Right lobe of liver (tissue), 6 donors: Measurements from ENCODE around the gene ATF4. TPM values are rescaled to one million over a fixed set of nuclear protein-coding genes. Genes with fewer than 3 reads are reported as not detected.

ENCODE experiments used
- ATAC-seq, 4 donors: fragments of 200-7000 bp; cut with Tn5 transposase; one replicate each; pipeline ENCODE4 v1.9.1; 2020; ENCODE audit warnings: mild to moderate bottlenecking in 4 of 4, moderate library complexity in 4 of 4
- DNase-seq, 3 donors: peaks; one replicate each; pipeline ENCODE4 v3.0.0-alpha.2; 2020
- H3K27ac ChIP-seq, 3 donors: fragments of 200-600 bp; one replicate each; pipeline ENCODE4 v1.8.0; 2022
- H3K27me3 ChIP-seq, 2 donors: fragments of 200-600 bp; one replicate each; pipeline ENCODE4 v1.8.0; 2022
- H3K36me3 ChIP-seq, 4 donors: fragments of 200-600 bp; sonication (generic) in 1 of 4; one replicate each; pipeline versions ENCODE4 v1.5.1 to v1.8.0; 2017 to 2022; ENCODE audit warnings: control low read depth in 1 of 4
- H3K4me1 ChIP-seq, 4 donors: fragments of 200-600 bp; sonication (generic) in 1 of 4; one replicate each; pipeline versions ENCODE4 v1.5.1 to v1.8.0; 2017 to 2022; ENCODE audit warnings: control low read depth in 1 of 4
- H3K4me3 ChIP-seq, 3 donors: fragments of 200-600 bp; one replicate each; pipeline ENCODE4 v1.8.0; 2022
- H3K9me3 ChIP-seq, 4 donors: fragments of 200-600 bp; sonication (generic) in 1 of 4; one replicate each; pipeline versions ENCODE4 v1.5.1 to v1.8.0; 2017 to 2022; ENCODE audit warnings: control low read depth in 1 of 4
- CTCF ChIP-seq, 4 donors: fragments of 200-600 bp in 3 of 4; fragments of 450-650 bp in 1 of 4; IDR thresholded peaks; one replicate each; pipeline versions ENCODE4 v1.5.1 to v1.8.0; 2016 to 2022; ENCODE audit warnings: antibody characterized with exemption in 4 of 4, mild to moderate bottlenecking in 2 of 4
- POLR2A ChIP-seq: fragments of 450-650 bp; IDR thresholded peaks from one replicate; pipeline ENCODE4 v1.6.1; 2017; ENCODE audit warnings: antibody characterized with exemption, mild to moderate bottlenecking
- WGBS: methylation state at CpG from one replicate; pipeline ENCODE4 v1.1.6; 2018; ENCODE audit warnings: low coverage, low lambda C conversion rate; ENCODE audit not compliant: insufficient coverage; ENCODE audit errors: missing lambda C conversion rate; 5-methylcytosine and 5-hydroxymethylcytosine counted together
- intact Hi-C, 2 donors: fragments of 100-400 bp; cut with DNase I; formaldehyde crosslinking; loops; one replicate each; pipeline versions ENCODE4 v1.11.2 to v1.14.1; 2022
- total RNA-seq, 6 experiments: library from RNA; depleted of rRNA in 2 of 6; stranded (reverse); fragments of >200 nt in 2 of 6; fragmentation: NEBNext Ultra II Directional in 3 of 6; extraction: Animal tissue kit (Norgen Biotek cat#: 25700) in 3 of 6; gene quantifications; one replicate each; pipeline versions ENCODE4 v1.1.0 to v1.2.4, GENCODE V29; 2016 to 2023
- donor health status: DM: no; HTN: yes; CAD: no.
- donor health status: DM: no; HTN: no; CAD: no.
- donor health status: DM: no; HTN: no; CAD: no.
- donor health status: DM: no; HTN: yes; CAD: no.
- donor health status: DM: no; HTN: yes; CAD: no.

ATF4 gene
- total RNA-seq, 6 experiments from 2014 or later, result 114 to 187 (median 157) TPM

GRCh38 chr22:39534591-39535356 is 14.4 kb downstream of the ATF4 start:
- peak; percentile 40 to 49 (median 44) for ATAC-seq
- WGBS, result 0% methylated on average over 4 of the region's 41 CpGs

GRCh38 chr22:39535357-39535725 is 15.0 kb downstream of the ATF4 start:
- Histone ChIP-seq H3K4me3 (no peak overlapping the region), H3K27ac (no peak overlapping the region), H3K27me3 (no peaks in the 10 kb centered on the region), H3K36me3 (peaks cover 0 to under 1% (median 0%) of the 10 kb centered on the region in 4 donors), H3K9me3 (no peaks in the 10 kb centered on the region), H3K4me1 (peaks cover 0 to 18% (median 6%) of the 10 kb centered on the region in 4 donors)
- TF ChIP-seq POLR2A, result no peak
- TF ChIP-seq CTCF (IDR thresholded peaks at IDR 0.05), result no peak
- no peak for DNase-seq
- no peak for ATAC-seq
- intact Hi-C loops, result loop anchor here (5.0 kb wide), 1 partner anchor 492 kb away; no protein-coding TSS in a partner anchor
- WGBS, result 15% methylated on average over 4 of the region's 13 CpGs

More at GRCh38 chr22:39534591-39535356, 14.4 kb downstream of the ATF4 start:
- H3K4me3 ChIP-seq, result no peak overlapping the region
- peak; percentile 82 to 85 (median 83) for DNase-seq
- intact Hi-C loops, result loop anchor here (5.0 kb wide), 1 partner anchor 493 kb away; no protein-coding TSS in a partner anchor
- H3K36me3 ChIP-seq, result peaks cover 0 to 6% (median 0%) of the 10 kb centered on the region in 4 donors
- H3K4me1 ChIP-seq, result peaks cover 0 to 24% (median 9%) of the 10 kb centered on the region in 4 donors
- TF ChIP-seq POLR2A (no peak), CTCF (IDR thresholded peaks at IDR 0.05) (peak; percentile 92 to 98 (median 95))
- H3K27ac ChIP-seq, result no peak overlapping the region
- H3K9me3 ChIP-seq, result no peaks in the 10 kb centered on the region
- H3K27me3 ChIP-seq, result no peaks in the 10 kb centered on the region

- H3K27ac ChIP-seq, result no peak overlapping the region
- H3K4me3 ChIP-seq, result no peak overlapping the region
- no peaks in the 10 kb centered on the region for H3K27me3 ChIP-seq
- ATAC-seq, result no peak
- 46% methylated on average over 3 of the region's 15 CpGs for WGBS
- no peak for TF ChIP-seq POLR2A
- TF ChIP-seq CTCF (IDR thresholded peaks at IDR 0.05), result no peak
- intact Hi-C loops, result loop anchor here (5.0 kb wide), 1 partner anchor 491 kb away; no protein-coding TSS in a partner anchor
- H3K9me3 ChIP-seq, result no peaks in the 10 kb centered on the region
- H3K4me1 ChIP-seq, result peaks cover 0 to 17% (median 5%) of the 10 kb centered on the region in 4 donors
- H3K36me3 ChIP-seq, result no peaks in the 10 kb centered on the region
- DNase-seq, result no peak
Observed at GRCh38 chr22:39535831-39536449, 15.6 kb downstream of the ATF4 start.

- Histone ChIP-seq H3K27me3 (no peaks in the 10 kb centered on the region), H3K27ac (no peak overlapping the region), H3K36me3 (no peaks in the 10 kb centered on the region), H3K9me3 (no peaks in the 10 kb centered on the region), H3K4me1 (peaks cover 0 to 9% (median under 1%) of the 10 kb centered on the region in 4 donors), H3K4me3 (no peak overlapping the region)
- 23% methylated on average over 4 of the region's 8 CpGs for WGBS
- DNase-seq (no peak), ATAC-seq (no peak)
- no peak for TF ChIP-seq CTCF (IDR thresholded peaks at IDR 0.05)
- no peak for TF ChIP-seq POLR2A
- intact Hi-C loops, result loop anchor here (5.0 kb wide), 1 partner anchor 491 kb away; no protein-coding TSS in a partner anchor
Observed at GRCh38 chr22:39536711-39537110, 16.3 kb downstream of the ATF4 start.
